ENCODE results near the gene ALKBH2. TPM values are rescaled to one million over a fixed set of nuclear protein-coding genes. Genes with fewer than 3 reads are reported as not detected.

ALKBH2 gene
- total RNA-seq, 6 donors from 2014 or later, result 1.9 to 16.4 (median 12.4) TPM

DNA sequence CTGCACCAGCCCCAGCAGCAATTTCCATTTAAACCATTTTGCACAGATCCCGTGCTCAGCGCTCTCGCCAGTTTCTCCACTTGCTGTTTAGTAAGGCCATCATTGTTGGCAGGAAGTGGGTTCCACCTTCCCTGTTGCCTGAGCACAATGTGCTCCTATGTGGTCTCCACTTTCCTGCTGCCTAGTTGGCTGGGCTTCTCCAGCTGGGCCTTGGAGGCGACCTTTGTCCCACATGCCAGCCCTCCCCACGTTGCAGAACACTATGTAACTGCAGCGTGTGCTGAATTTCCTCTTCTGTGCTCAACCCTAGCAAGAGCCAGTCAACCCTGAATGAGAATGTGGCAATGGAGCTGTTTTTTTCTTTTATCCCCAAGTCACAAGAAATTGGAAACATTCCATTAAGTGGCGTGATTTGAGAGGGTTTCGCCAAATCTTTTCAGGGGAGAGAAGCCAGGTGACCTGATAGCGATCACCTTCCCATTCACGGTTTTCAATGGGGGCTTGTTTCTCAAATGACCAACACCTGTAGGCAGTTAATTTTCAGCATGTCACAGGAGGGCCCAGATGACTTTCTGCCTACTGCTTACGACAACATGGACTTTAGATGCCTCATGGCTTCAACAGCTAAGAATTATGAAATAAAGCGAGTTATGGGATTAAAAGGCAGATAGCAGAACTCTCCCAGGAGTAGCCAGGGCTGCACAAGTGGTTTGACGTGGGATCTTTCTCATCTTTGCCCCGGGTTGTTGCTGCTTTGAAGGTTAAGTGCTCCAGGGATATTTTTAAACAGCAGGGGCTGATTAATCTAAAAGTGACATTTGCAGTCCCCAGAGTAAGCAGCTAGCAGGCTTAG, 22.7 kb upstream of the ALKBH2 start, which contains the start of gene ACACB:
ACACB (plus strand) TSS at position 830 of the 853 bp plus-strand sequence. CDS start 22,819 bp downstream, outside the sequence.
- DNase-seq, result peak in 1 of 2 donors; percentile 63
- WGBS, 2 donors, result 59% methylated on average over 14 of the region's 14 CpGs
- peak; percentile 37 to 38 for ATAC-seq (ENCODE audit: low FRiP score in 2 of 2)
- H3K4me1 ChIP-seq, result peaks cover 30 to 39% (median 33%) of the 10 kb centered on the region in 4 donors
- peak within 1 kb of the TSS; percentile 47 to 73 (median 67) for H3K27ac ChIP-seq
- no peaks in the 10 kb centered on the region for H3K27me3 ChIP-seq
- no peaks in the 10 kb centered on the region for H3K9me3 ChIP-seq
- no peak within 1 kb of the TSS for H3K4me3 ChIP-seq
- TF ChIP-seq CTCF (IDR thresholded peaks at IDR 0.05), result no peak
- peak; percentile 67 to 75 for TF ChIP-seq POLR2AphosphoS5 (IDR thresholded peaks at IDR 0.05)
- peak in 1 of 4 donors; percentile 12 for TF ChIP-seq POLR2A (IDR thresholded peaks at IDR 0.05)
- TF ChIP-seq EP300 (IDR thresholded peaks at IDR 0.05), result peak in 3 of 4 donors; percentile 41 to 66 (median 54)
- no peaks in the 10 kb centered on the region for H3K36me3 ChIP-seq

DNA sequence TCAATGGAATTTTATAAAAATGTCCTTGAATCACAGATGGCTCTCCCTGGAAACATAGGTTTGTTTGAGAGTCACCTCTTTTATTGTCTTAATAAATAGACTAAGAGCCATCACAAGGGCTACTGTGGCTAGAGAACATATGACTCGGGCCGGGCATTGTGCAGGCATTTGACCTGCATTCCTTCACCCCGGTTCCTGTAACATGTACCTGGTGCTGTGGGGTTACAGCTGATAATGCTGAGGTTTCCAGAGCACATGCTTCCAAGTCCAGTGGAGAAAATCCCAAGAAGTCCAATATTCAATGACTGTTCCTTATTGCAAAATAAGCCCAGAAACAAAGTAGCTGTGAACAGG, 22.1 kb upstream of the ALKBH2 start:
- TF ChIP-seq CTCF (IDR thresholded peaks at IDR 0.05) (no peak), POLR2A (IDR thresholded peaks at IDR 0.05) (no peak), EP300 (IDR thresholded peaks at IDR 0.05) (no peak), POLR2AphosphoS5 (IDR thresholded peaks at IDR 0.05) (no peak)
- H3K4me3 ChIP-seq, result no peak overlapping the region
- 63 to 67% methylated on average over 3 of the region's 3 CpGs for WGBS, 2 donors
- no peaks in the 10 kb centered on the region for H3K27me3 ChIP-seq
- H3K27ac ChIP-seq, result peak overlapping the region; percentile 47 to 73 (median 67)
- H3K9me3 ChIP-seq, result no peaks in the 10 kb centered on the region
- peaks cover 30 to 40% (median 37%) of the 10 kb centered on the region in 4 donors for H3K4me1 ChIP-seq
- H3K36me3 ChIP-seq, result no peaks in the 10 kb centered on the region
- ATAC-seq (ENCODE audit: low FRiP score in 2 of 2) (no peak), DNase-seq (no peak)

DNA sequence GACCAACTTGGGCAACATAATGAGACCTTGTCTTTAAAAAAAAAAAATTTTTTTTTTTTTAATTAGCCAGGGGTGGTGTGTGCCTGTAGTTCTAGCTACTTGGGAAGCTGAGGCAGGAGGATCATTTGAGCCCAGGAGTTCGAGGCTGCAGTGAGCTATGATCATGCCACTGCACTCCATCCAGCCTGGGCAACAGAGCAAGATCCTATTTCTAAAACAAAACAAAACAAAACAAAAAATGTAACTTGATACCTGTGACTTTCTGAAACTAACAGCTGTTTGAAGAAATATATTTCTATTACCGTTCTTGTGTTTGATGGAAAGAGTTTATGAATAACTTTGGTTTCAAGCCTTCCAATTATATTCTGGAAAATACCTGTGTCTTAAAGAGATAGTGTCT, 21.4 kb upstream of the ALKBH2 start:
- 69 to 82% methylated on average over 2 of the region's 2 CpGs for WGBS, 2 donors
- H3K4me3 ChIP-seq, result no peak overlapping the region
- peaks cover 30 to 40% (median 37%) of the 10 kb centered on the region in 4 donors for H3K4me1 ChIP-seq
- DNase-seq (no peak), ATAC-seq (ENCODE audit: low FRiP score in 2 of 2) (no peak)
- no peaks in the 10 kb centered on the region for H3K36me3 ChIP-seq
- H3K9me3 ChIP-seq, result no peaks in the 10 kb centered on the region
- TF ChIP-seq POLR2AphosphoS5 (IDR thresholded peaks at IDR 0.05), result no peak
- H3K27me3 ChIP-seq, result no peaks in the 10 kb centered on the region
- peak overlapping the region in 3 of 4 donors; percentile 65 to 73 (median 69) for H3K27ac ChIP-seq

DNA sequence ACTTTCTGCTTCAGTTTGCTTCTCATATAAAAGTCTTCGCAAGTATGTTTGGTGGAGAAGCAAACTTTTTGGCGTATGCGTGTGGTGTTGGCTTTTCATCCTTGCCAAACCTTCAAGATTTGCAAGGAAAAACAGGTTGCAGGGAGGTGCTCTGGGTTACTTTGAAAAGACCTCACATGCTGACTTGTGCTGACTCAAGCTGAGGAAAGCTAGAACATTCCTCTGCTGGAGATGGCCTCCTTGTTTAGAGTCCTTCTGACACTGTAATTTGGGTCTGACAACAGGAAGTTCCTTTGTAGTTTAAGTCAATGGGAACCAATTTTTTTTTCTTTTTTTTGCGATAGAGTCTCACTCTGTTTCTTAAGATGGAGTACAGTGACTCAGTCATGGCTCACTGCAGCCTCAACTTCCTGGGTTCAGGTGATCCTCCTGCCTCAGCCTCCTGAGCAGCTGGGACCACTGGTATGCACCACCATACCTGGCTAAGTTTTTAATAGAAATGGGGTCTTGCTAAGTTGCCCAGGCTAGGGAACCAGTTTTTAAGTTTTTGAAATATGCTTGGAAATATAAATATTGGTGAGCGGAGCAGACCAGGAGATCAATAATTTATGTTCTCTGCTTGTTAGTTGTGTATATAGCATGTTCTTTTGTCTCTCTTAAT, 20.5 kb upstream of the ALKBH2 start:
- Histone ChIP-seq H3K4me1 (peaks cover 27 to 40% (median 33%) of the 10 kb centered on the region in 4 donors), H3K36me3 (peaks cover 0 to 2% (median 0%) of the 10 kb centered on the region in 4 donors), H3K4me3 (no peak overlapping the region), H3K27me3 (no peaks in the 10 kb centered on the region), H3K27ac (peak overlapping the region in 3 of 4 donors; percentile 40 to 69 (median 65)), H3K9me3 (no peaks in the 10 kb centered on the region)
- no peak for ATAC-seq (ENCODE audit: low FRiP score in 2 of 2)
- WGBS, 2 donors, result 89 to 91% methylated on average over 5 of the region's 5 CpGs
- TF ChIP-seq EP300 (IDR thresholded peaks at IDR 0.05), result no peak
- no peak for TF ChIP-seq POLR2AphosphoS5 (IDR thresholded peaks at IDR 0.05)
- TF ChIP-seq POLR2A (IDR thresholded peaks at IDR 0.05), result no peak
- no peak for TF ChIP-seq CTCF (IDR thresholded peaks at IDR 0.05)
- no peak for DNase-seq

Measured in upper lobe of left lung (tissue), 6 donors.